GM12878 (cell line): ENCODE measurements around the gene RPS6KA2. TPM values are rescaled to one million over a fixed set of nuclear protein-coding genes. Genes with fewer than 3 reads are reported as not detected.

Experiments used
- ATAC-seq: fragments of 200-7000 bp; cut with Tn5 transposase; 3 replicates; pipeline ENCODE4 v1.9.1; 2020; ENCODE audit warnings: mild to moderate bottlenecking, moderate library complexity
- BruUV-seq: library from RNA; stranded (reverse); fragments of 400-500 nt; replicated peaks from 2 replicates; lab custom pipeline; 2021; lab: Mats Ljungman, UMichigan
- CTCF ChIA-PET: fragments of 300-600 bp; sonication (Branson Sonifier 250); formaldehyde crosslinking; extraction: SDS; loops from one replicate; lab custom pipeline; 2021; ENCODE audit warnings: inconsistent platforms; lab: Yijun Ruan, JAX
- POLR2A ChIA-PET: fragments of 350-600 bp; formaldehyde crosslinking; extraction: SDS; loops from one replicate; lab custom pipeline; 2021; ENCODE audit warnings: inconsistent platforms; lab: Charles Lee
- RAD21 ChIA-PET: fragments of 300-600 bp; sonication (Branson Sonifier 250); formaldehyde crosslinking; loops from one replicate; lab custom pipeline; 2023; ENCODE audit warnings: antibody characterized with exemption; ENCODE audit not compliant: unreplicated experiment; lab: Charles Lee
- SMC1A ChIA-PET: fragments of 300-600 bp; sonication (Branson Sonifier 250); formaldehyde crosslinking; loops from one replicate; lab custom pipeline; 2023; ENCODE audit not compliant: unreplicated experiment, uncharacterized antibody; lab: Charles Lee
- DNase-seq: peaks from one replicate; pipeline ENCODE4 v3.0.0-alpha.2; 2011; ENCODE audit warnings: low read depth, low spot score
- FAIRE-seq: peaks from 3 replicates; lab custom pipeline; 2011; peaks lifted over from hg19 to GRCh38; lab: Jason Lieb, UNC
- H2AFZ ChIP-seq: 2 replicates; pipeline ENCODE4 v1.6.0; 2011; ENCODE audit warnings: low read depth, low read length, control low read depth; ENCODE audit not compliant: control insufficient read depth
- H3K27ac ChIP-seq: 2 replicates; pipeline ENCODE4 v1.5.1; 2011; ENCODE audit warnings: control low read depth; ENCODE audit not compliant: control insufficient read depth, insufficient read depth
- H3K27me3 ChIP-seq, 2 experiments: replicated peaks in 1 of 2; 2 replicates each; pipeline versions ENCODE4 v1.6.0 to v1.6.1; 2011; ENCODE audit warnings: low read length in 1 of 2; ENCODE audit not compliant: control insufficient read depth in 2 of 2, insufficient read depth in 2 of 2
- H3K36me3 ChIP-seq, 2 experiments: 2 replicates each; pipeline ENCODE4 v1.5.1; 2011; ENCODE audit warnings: low read length in 1 of 2; ENCODE audit not compliant: control insufficient read depth in 2 of 2, insufficient read depth in 2 of 2
- H3K4me1 ChIP-seq: 2 replicates; pipeline ENCODE4 v1.6.1; 2011; ENCODE audit warnings: mild to moderate bottlenecking, low read length, moderate library complexity, mixed read lengths; ENCODE audit not compliant: control insufficient read depth, insufficient read depth
- H3K4me2 ChIP-seq: 2 replicates; pipeline ENCODE4 v1.6.0; 2011; ENCODE audit warnings: control low read depth; ENCODE audit not compliant: control insufficient read depth, insufficient read depth
- H3K4me3 ChIP-seq: fragments of 200-600 bp; sonication (generic); 2 replicates; pipeline ENCODE4 v1.5.1; 2016
- H3K79me2 ChIP-seq: 2 replicates; pipeline ENCODE4 v1.6.0; 2011; ENCODE audit warnings: low read length; ENCODE audit not compliant: control insufficient read depth, insufficient read depth
- H3K9ac ChIP-seq: 2 replicates; pipeline ENCODE4 v1.8.0; 2011; ENCODE audit warnings: low read length, control low read depth, mixed read lengths; ENCODE audit not compliant: control insufficient read depth, insufficient read depth
- H3K9me3 ChIP-seq: replicated peaks from 3 replicates; pipeline ENCODE4 v1.5.1; 2011; ENCODE audit warnings: mild to moderate bottlenecking, low read length; ENCODE audit not compliant: control insufficient read depth, insufficient read depth
- H4K20me1 ChIP-seq: 2 replicates; pipeline ENCODE4 v1.6.0; 2011; ENCODE audit not compliant: control insufficient read depth, insufficient read depth
- FOXK2 ChIP-seq: fragments of 450-650 bp; IDR thresholded peaks from 2 replicates; pipeline ENCODE4 v1.6.1; 2017; ENCODE audit warnings: mild to moderate bottlenecking, moderate library complexity
- RUNX3 ChIP-seq: IDR thresholded peaks from 2 replicates; pipeline ENCODE4 v1.6.1; 2012; ENCODE audit warnings: low read length, inconsistent platforms
- ZBED1 ChIP-seq: IDR thresholded peaks from 2 replicates; pipeline ENCODE4 v1.6.1; 2016; ENCODE audit warnings: borderline replicate concordance
- ZNF207 ChIP-seq: fragments of 450-650 bp; IDR thresholded peaks from 2 replicates; pipeline ENCODE4 v1.6.1; 2014; ENCODE audit warnings: antibody characterized with exemption, mild to moderate bottlenecking, borderline replicate concordance
- ZNF24 ChIP-seq: fragments of 450-650 bp; IDR thresholded peaks from 2 replicates; pipeline ENCODE4 v1.6.1; 2017; ENCODE audit warnings: antibody characterized with exemption, mild to moderate bottlenecking
- WGBS: methylation state at CpG from one replicate; pipeline ENCODE4 v1.1.6; 2016; ENCODE audit warnings: low lambda C conversion rate; ENCODE audit not compliant: insufficient replicate concordance, insufficient coverage; ENCODE audit errors: missing lambda C conversion rate; 5-methylcytosine and 5-hydroxymethylcytosine counted together
- in situ Hi-C: fragments of 300-500 bp; cut with MboI; formaldehyde crosslinking; loops from 9 replicates; pipeline ENCODE4 v1.14.3; 2018; ENCODE audit warnings: mixed read lengths
- intact Hi-C: fragments of 100-400 bp; cut with micrococcal nuclease; formaldehyde crosslinking; loops from one replicate; pipeline ENCODE4 v1.14.2; 2022; ENCODE audit not compliant: unreplicated experiment
- polyA plus RNA-seq, 11 experiments: library from polyadenylated mRNA; depleted of rRNA in 4 of 11; unstranded in 6 of 11; stranded (reverse) in 5 of 11; fragments of >200 nt; fragmentation: Nextera tagmentation in 4 of 11; fragmentation: Illumina TruSeq in 1 of 11; extraction: Ambion mirVana in 4 of 11; extraction: Trizol in 1 of 11; gene quantifications; 1 replicate in 1 of 11; 2 replicates in 10 of 11; pipeline versions ENCODE4 v1.2.1 to v1.2.3, GENCODE V29; 2011 to 2016; ENCODE audit warnings: inconsistent platforms in 2 of 11, missing spikeins in 2 of 11, low read depth in 1 of 11
- total RNA-seq, 4 experiments: library from RNA; depleted of rRNA in 3 of 4; stranded (reverse); fragments of >200 nt in 3 of 4; fragmentation: Illumina TruSeq in 1 of 4; extraction: Trizol in 1 of 4; gene quantifications; 2 replicates each; pipeline versions ENCODE4 v1.2.1 to v1.2.3, GENCODE V29; 2013 to 2021
- TF ChIP-seq, protein P1 (sequence below): IDR thresholded peaks from 2 replicates; pipeline ENCODE4 v1.6.1; 2011; ENCODE audit warnings: borderline replicate concordance, low read depth, mild to moderate bottlenecking, moderate library complexity, mixed read lengths, low read length; ENCODE audit not compliant: insufficient read depth; ENCODE audit errors: extremely low read length
- TF ChIP-seq, protein P2 (sequence below): fragments of 450-650 bp; conservative IDR thresholded peaks from 2 replicates; pipeline ENCODE4 v1.6.1; 2017; ENCODE audit warnings: mild to moderate bottlenecking, moderate library complexity
- TF ChIP-seq, protein P3 (sequence below): fragments of 450-650 bp; formaldehyde crosslinking; IDR thresholded peaks from 2 replicates; pipeline ENCODE4 v1.5.0; 2022; ENCODE audit warnings: mild to moderate bottlenecking, missing genetic modification characterization

RPS6KA2 gene
- total and polyA plus RNA-seq, 10 of the 15 experiments (the other 5 are each of a cell fraction or from before 2014, with no cell fraction given), result 0.02 to 1.0 (median 0.22) TPM; not detected in 1

DNA sequence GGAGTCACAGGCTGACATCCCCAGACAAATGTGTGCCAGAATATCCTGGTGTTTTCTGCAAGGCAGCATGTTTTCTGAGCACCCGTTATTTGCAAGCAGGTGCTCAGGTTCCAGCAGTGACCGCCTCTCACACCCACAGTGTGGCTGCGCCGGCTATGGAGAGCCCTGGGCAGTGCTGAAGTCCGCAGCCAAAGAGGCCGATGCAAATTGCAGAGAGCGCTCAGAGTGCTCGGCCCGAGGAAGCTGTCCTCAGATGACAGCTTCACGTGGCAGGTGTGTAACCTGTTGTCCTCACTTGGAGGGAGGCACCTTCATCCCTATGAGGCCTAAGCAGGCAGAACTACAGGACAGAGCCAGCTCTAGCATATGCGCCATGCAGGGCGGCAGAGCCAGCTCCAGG, 220.9 kb downstream of the RPS6KA2 start:
- no peaks in the 10 kb centered on the region; the same call in 1 of the 2 replicates for H4K20me1 ChIP-seq
- no peak overlapping the region for H3K4me3 ChIP-seq
- 77% methylated on average over 12 of the region's 12 CpGs for WGBS
- ChIA-PET SMC1A (interaction anchor here (1.0 kb wide), 1 partner anchor 130 kb away, joined by 4 read pairs; no protein-coding TSS in a partner anchor), RAD21 (no interaction called here), POLR2A (no interaction called here), CTCF (interaction anchor here (1.7 kb wide), 1 partner anchor 93 kb away, joined by 7 read pairs; no protein-coding TSS in a partner anchor)
- TF ChIP-seq ZNF207 (no peak), FOXK2 (no peak), ZBED1 (no peak), RUNX3 (no peak), ZNF24 (no peak)
- TF ChIP-seq, protein P1, sequence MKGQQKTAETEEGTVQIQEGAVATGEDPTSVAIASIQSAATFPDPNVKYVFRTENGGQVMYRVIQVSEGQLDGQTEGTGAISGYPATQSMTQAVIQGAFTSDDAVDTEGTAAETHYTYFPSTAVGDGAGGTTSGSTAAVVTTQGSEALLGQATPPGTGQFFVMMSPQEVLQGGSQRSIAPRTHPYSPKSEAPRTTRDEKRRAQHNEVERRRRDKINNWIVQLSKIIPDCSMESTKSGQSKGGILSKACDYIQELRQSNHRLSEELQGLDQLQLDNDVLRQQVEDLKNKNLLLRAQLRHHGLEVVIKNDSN, result no peak
- TF ChIP-seq, protein P2, sequence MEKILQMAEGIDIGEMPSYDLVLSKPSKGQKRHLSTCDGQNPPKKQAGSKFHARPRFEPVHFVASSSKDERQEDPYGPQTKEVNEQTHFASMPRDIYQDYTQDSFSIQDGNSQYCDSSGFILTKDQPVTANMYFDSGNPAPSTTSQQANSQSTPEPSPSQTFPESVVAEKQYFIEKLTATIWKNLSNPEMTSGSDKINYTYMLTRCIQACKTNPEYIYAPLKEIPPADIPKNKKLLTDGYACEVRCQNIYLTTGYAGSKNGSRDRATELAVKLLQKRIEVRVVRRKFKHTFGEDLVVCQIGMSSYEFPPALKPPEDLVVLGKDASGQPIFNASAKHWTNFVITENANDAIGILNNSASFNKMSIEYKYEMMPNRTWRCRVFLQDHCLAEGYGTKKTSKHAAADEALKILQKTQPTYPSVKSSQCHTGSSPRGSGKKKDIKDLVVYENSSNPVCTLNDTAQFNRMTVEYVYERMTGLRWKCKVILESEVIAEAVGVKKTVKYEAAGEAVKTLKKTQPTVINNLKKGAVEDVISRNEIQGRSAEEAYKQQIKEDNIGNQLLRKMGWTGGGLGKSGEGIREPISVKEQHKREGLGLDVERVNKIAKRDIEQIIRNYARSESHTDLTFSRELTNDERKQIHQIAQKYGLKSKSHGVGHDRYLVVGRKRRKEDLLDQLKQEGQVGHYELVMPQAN, result no peak
- TF ChIP-seq, protein P3, sequence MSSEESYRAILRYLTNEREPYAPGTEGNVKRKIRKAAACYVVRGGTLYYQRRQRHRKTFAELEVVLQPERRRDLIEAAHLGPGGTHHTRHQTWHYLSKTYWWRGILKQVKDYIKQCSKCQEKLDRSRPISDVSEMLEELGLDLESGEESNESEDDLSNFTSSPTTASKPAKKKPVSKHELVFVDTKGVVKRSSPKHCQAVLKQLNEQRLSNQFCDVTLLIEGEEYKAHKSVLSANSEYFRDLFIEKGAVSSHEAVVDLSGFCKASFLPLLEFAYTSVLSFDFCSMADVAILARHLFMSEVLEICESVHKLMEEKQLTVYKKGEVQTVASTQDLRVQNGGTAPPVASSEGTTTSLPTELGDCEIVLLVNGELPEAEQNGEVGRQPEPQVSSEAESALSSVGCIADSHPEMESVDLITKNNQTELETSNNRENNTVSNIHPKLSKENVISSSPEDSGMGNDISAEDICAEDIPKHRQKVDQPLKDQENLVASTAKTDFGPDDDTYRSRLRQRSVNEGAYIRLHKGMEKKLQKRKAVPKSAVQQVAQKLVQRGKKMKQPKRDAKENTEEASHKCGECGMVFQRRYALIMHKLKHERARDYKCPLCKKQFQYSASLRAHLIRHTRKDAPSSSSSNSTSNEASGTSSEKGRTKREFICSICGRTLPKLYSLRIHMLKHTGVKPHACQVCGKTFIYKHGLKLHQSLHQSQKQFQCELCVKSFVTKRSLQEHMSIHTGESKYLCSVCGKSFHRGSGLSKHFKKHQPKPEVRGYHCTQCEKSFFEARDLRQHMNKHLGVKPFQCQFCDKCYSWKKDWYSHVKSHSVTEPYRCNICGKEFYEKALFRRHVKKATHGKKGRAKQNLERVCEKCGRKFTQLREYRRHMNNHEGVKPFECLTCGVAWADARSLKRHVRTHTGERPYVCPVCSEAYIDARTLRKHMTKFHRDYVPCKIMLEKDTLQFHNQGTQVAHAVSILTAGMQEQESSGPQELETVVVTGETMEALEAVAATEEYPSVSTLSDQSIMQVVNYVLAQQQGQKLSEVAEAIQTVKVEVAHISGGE, result no peak
- no peak overlapping the region for H3K27ac ChIP-seq
- BruUV-seq, result no TSS peak
- in situ Hi-C loops, result loop anchor here (10.0 kb wide), 1 partner anchor 521 kb away; no protein-coding TSS in a partner anchor
- no peaks in the 10 kb centered on the region for H3K27me3 ChIP-seq
- no peak for DNase-seq
- ATAC-seq, result no peak
- FAIRE-seq, result no peak
- H3K79me2 ChIP-seq, result no peaks in the 10 kb centered on the region
- no peaks in the 10 kb centered on the region for H3K36me3 ChIP-seq
- H3K9me3 ChIP-seq, result no peaks in the 10 kb centered on the region
- H3K4me2 ChIP-seq, result no peak overlapping the region
- no peak overlapping the region for H2AFZ ChIP-seq
- intact Hi-C loops, result loop anchor here (10.0 kb wide), 1 partner anchor 231 kb away; no protein-coding TSS in a partner anchor
- no peaks in the 10 kb centered on the region for H3K4me1 ChIP-seq
- H3K9ac ChIP-seq, result no peak overlapping the region
